NCI-H526 treated with DMSO at 0.1 percent for 48 hours (cell line): Measurements from ENCODE around the gene CARD9.

ENCODE experiments used
- DNase-seq: peaks from one replicate; lab custom pipeline; 2025; lab: John Stamatoyannopoulos, UW

The CARD9 gene

DNA sequence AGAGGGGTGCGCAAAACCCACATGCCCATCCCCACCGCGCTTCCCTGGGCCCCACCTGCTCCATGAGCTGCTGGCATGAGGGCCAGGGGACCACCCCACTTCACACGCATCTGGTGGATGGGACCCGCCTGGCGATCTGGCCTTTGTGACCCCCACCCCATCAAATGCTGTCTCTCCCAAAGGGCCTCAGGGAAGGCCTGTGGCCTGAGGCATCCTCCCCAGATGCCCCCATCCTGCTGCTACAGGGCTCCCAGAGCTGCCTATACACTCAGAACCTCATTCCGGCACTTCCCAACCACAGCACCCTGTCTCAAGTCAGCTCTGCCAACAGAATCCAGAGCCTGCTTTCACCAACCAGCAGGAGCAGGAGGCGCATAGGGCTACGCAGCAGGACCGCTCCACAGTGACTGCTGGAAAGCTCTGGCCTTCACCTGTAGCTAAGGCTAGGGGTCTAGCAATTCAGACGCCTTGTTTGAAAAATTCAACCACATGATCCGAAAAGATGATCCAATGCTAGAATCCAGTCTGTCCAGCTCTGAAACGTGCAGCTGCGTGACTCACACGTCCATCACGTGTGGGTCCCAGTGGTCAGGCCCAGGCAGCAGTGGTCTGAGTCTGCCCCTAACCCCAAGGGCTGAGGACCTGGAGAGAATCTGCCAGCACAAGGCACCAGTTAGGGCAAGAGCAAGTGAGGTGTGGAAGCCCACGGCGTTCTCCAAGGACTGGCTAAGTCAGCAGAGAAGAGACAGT is 27.9 kb upstream of the CARD9 start:
- no peak for DNase-seq

DNA sequence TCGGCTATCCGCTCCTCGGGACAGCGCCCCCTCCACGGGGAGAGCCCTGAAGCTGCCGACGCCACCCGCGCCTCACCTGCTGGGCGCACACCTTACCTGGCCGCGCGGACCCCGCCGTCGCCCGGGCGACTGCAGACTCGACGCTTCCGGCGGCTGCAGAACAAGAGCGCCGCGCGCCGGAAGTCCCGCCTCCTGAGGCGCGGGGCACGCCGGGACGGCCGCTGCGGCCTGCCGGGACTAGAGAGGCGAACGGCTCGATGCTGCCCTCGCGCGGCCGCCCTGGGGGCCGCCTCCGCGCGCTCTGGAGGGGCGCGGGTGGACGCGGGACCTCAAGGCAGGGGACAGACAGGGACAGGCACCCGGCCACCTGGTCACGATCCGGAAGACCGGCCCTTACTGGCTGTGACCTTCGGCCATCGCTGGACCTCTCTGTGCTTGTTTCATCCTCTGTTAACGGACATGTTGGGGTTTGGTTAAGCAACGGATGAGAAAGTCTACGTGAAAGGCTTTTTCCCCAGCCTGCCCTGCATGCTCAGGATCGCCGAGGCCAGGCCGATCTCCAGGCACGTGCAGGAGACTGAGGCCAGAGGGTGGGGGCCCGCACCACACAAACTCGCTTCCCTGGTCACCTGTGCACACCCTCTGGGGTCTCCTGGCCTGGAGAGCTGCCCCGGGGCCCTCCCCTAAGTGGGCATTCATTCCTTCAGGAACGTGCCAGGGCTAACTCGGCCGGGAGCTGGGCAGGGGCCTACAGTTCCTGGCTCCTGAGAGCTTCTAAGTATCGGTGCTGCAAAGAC is 26.8 kb upstream of the CARD9 start, which contains the start of gene SNAPC4:
Gene SNAPC4, minus strand, starts transcription at position 133 of the 797 bp plus-strand sequence. CDS start 1,742 bp downstream, outside the sequence.
- peak; percentile 30 for DNase-seq

DNA sequence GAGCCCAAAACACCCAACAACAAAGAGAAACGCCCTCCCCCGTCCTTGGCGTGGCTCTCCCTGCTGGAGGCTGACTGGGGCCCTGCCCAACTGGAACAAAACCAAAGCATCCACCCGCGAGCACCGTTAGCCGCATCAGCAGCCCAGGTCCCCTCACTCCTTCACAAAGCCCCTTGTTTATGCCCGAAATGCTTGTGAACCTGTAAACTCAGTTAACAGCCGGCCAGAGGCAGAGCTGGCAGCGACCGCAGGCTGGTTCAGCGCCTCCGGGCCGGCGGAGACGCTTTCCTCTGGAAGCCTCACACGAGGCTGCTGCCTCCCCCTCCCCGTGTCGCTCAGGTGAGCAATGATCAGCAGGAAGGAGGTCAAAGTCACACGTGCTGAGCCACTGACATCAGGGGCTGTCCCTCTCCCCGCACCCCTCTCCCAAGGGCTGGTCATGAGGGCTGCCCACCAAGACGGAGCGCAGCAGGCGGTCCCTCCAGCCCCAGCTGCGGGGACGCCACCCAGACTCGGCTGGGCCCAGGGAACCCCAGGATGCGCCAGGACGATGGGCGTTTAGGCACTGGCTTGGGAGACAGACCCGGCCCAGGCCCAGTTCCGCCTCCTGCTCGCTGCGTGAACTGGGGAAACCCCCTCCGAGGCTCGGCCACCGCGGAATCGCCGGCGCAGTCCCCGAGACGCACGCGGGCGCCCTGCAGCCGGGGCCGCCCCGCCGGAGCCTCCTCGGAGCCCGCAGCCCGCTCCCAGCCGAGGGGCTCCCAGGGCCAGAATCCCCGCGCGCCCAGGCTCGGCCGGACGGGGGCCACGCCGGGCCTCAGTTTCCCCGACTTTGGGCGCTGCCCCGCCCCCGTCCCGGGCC is 25.9 kb upstream of the CARD9 start:
- DNase-seq, result no peak

DNA sequence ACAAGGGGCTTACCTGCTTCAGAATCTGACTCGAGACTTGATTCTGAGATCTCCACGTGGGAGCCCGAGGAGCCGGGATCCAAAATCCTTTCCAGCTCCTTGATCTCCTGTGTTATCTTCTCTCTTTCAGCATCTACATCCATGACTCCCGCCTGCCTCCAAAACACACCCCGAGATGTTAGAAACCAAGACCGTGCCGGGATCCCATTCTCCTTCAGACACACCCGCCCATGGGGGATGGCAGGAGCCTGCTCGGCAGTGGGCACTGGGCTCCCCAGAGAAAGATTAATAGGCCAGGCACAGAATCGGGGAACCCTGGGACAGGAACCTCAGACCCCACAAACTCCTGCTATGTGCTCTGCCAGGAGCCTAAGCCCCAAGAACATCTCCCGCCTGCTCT is 24.8 kb upstream of the CARD9 start:
- no peak for DNase-seq

DNA sequence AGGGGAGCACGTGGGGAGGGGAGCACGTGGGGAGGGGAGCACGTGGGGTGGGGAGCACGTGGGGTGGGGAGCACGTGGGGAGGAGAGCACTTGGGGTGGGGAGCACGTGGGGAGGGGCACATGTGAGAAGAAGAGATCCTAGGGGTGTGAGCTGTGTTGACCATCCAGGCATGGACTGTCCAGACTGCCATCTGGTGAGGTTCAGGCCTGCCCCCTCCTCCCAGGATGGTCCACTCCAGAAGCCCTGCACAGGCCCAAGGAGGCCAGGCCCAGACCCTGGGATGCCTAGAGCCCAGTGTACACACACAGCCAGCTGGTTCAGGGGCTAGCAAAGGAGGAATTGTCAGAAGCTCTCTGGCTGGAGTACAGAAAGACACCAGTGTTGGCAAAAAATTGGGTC is 24.2 kb upstream of the CARD9 start:
- no peak for DNase-seq

DNA sequence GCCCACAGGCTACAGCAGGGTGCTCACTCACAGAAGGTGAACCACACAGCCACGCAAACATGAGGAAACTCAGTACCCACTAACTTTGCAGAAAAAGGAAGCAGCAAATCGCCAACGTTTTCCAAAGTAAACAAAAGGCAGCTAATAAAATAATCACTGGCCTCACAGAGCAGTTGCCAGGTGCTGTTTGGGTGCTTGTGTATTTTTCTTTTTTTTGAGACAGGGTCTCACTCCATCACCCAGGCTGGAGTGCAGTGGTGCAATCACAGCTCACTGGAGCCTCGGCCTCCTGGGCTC is 22.7 kb upstream of the CARD9 start:
- no peak for DNase-seq

DNA sequence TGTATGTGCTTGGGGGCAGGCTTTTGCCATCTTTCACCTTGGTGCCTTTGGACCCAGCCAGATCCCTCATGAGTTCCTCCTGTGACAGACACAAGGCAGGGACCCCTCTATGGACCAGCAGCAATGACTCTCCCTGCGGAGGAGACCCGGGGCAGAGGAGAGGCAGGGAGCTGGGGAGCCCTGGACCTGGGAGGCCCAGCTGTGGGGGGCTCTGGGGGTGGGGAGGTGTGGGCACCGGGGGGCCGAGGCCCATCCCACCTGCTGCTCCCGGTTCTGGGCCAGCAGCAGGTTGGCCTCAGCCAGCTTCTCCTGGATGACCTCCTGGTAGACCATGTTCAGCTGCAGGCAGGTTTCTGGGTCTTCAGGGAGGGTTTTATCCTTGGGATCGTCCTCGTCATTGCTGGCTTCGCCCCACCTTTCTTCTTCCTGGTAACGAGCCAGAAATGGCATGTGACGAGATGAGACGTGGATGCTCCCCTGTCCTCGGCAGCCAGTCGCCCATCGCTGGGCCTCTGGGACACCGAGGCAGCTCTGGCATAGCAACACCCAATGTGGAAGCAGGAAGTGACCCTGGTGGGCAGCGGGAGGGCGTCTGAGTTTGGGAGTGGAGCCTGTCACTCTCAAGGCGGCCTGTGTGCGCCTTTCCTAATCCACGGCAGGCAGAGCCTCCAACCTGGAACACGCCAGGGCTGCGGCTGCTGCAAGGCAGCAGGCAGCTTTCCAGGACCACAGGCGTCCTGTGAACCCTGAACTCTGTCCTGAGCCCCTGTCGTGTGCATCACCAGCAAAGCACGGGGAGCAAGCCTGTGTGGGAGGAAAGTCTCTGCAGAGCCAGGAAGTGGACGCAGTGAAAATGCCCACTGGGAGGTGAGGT is 22.1 kb upstream of the CARD9 start:
- DNase-seq, result no peak

DNA sequence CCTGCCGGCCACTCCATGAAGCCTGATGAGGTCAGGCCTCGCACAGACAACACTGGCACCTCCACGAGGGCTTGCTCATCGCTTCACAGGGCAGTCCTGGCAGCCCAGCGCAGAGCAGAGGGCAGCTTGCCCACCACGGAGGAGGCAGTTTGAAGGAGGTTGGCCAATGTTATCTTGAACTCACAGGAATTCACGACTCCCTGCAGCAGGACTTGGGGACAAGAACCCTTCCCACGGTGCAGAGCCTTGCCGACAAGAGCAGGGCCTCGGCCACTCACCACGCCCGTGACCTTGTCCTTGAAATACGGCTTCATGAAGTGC is 21.5 kb upstream of the CARD9 start:
- no peak for DNase-seq

DNA sequence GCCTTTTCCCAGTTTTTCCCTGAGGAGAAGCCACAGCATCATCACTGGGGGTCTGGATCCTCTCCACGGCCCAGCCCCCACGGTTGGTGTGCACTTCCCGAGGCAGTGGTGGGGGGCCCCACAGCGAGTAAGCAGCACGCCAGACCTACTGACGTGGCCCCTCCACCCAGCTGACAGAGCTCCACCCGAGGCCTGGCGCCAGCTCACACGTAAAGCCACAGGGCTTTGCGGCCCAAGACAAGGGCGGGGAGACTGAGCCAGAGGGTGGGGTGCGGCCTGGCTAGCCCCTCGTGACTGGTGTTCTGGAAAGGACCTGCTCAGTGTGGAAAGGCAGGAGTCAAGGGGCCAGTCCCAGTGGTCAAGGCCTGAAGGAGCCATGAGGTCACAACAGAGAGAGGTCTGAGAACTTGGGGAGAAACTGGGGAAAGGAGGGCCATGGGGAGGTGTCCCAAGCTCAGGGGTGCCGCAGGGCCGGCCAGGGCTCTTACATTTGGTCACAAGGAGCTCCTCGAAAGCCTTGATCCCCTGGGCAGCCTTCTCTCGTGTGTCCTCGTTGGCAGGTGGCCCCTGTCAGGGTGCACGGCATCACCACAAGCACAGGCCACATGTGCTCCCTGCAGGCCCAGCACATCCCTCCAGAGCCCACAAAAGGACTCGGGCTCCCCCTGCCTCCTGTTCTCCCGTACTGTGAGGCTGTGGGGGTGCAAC is 21.0 kb upstream of the CARD9 start:
- DNase-seq, result no peak

DNA sequence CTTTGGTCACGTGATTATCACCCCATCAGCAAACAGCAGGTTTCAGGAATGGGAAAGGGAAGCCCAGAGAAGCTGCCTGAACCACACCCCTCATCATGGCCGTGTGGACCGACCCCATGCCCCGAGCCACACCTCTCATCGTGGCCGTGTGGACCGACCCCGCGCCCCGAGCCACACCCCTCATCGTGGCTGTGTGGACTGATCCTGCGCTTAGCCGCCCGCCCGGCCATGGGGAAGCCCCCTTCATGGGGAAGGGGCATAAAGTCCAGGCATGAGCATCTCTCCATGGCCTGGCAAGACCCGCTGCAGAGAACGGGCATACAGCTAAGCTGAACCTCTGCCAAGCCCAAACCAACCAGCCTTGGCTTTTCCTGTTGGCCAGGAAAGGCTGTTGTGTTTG is 20.1 kb upstream of the CARD9 start:
- no peak for DNase-seq

DNA sequence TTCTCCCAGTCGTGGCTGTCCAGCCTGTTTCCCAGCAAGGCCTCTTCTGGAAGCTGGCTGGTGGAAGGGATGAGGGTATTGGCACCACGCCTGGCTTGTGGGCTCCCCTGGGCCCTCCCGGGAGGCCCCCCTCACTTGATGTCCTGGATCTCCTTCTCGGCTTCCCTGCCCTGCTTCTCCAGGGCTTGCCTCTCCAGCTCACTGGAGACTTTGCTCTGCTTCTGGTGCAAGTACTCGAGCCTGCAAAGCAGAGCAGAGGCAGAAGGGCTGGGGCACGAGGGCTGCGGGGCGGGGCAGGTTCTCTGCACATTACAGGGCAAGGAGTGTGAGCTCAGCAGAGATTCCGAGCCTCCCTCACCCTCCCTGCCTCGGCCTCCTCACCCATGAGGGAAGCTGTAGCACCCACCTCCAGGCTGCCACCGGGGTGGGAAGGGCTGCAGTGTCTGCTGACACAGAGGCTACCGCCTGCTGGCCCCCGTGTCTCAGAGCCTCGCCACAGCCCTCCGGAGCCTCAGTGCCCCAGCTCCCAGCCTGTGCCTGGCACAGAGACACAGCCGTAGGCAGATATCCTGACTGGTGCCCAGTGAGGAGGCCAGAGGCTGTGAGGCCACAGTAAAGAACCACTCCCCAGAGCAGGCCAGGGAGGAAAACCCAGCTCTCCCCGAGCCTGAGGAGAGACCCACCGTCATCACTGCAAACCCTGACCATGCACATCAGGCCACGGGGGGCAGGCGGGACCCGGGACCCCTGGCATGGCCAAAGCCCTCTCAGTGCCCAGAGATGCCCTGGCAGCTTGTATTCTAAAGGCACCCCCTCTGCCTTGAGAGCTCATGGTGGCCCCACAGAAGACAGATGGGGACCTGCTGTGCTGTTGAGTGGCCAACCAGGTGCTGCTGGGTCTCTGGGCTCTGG is 19.3 kb upstream of the CARD9 start:
- DNase-seq, result no peak

DNA sequence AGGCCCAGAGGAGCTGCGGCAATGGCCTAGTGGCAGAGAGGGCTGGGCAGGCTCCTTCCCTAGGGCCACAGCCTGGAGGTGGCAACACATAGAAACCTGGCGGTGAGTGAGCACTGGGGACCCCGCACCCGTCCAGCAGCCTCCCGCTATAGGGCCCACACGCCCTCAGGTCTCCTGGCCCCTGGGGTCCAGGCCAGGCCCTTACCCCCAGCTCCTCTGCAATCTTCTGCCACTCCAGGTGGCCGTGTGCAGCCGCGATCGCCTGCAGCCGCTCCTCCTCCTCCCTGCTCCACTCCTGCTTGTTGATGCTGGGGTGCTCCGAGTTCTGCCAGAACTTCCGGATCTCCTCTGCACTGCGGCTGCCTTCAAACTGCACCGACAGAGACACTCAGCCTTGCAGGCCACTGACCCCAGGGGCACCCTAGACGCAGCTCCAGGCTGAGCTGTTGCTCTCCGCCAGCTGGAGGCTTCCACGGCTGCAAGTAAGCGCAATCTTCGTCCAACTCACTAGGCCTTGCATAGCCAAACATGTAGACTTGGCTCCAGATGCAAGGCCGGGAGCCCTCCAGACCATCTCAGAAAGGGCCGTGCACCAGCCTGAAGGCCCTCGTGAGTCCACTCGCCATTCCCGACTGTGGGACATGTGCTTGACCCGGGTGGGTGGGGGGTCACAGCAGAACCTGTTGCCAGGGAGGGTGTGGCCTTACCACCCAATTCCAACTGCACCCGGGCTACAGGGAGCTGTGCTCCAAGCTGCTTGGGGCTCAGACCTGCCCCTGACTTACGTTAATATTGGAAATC is 18.5 kb upstream of the CARD9 start:
- DNase-seq, result no peak

DNA sequence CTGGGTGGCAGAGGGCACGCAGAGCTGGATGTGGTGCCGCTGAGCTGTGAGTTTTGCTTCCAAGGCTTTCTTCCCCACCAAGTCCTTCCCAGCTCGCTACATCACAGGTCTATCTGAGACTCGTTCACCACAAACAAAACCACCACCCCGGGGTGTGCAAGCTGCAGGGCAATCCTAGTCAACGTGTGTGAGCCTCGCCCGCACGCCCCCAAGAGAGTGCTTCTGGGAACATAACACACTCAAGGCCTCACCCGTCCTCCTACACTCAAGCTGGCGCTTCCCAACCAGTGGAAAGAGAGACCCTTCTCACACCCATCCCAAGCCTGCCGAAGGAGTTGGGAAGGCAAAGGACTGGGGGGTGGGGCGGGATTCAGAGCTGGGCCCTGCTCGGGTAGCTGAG is 15.9 kb upstream of the CARD9 start:
- no peak for DNase-seq

DNA sequence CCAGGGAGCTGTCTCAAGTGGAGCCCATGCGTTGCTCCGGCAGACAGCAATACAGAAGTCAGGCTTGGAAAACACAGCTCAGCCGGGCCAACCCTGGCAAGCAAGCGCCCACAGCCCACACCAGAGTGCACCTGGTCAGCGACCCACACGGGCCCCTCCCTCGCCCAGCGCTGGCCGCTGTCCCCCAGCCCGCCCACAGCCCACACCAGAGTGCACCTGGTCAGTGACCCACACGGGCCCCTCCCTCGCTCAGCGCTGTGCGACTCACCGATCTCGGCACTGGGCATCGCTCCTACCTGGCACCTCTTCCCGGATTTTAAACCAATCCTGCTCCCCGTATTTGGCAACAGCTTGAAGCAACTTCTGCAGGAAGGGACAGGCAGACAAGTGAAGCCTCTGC is 13.7 kb upstream of the CARD9 start:
- no peak for DNase-seq

DNA sequence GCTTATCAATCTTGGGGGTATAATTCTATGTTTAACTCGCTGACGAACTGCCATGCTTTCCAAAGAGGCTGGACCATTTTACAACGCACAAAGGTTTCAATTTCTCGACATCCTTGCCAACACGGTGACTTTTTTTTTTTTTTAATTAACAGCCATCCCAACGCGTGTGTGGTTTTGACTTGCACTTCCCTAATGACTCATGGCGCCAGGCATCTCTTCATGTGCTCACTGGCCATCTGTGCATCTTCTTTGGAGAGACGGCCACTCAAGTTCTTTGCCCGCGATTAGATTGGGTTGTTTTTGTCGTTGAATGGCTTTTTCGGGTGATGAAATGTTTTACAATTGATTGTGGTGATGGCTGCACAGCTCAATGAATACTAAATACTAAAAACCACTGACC is 12.5 kb upstream of the CARD9 start:
- no peak for DNase-seq

DNA sequence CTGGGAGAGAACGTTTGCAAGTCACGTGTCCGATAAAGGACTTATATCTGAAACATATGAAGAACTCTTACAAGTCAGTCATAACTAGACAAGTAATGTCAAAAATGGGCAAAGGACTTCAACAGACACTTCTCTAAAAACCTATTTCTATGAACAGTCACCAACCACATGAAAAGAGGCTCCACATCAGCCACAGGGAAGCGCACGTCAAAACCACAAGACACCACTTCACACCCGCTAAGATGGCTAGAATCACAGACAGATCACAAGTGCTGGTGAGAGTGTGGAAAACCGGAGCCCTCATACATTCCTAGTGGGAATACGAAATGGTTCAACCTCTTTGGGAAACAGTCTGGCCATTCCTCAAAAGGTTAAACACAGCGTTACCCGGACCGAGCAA is 11.5 kb upstream of the CARD9 start:
- DNase-seq, result no peak

DNA sequence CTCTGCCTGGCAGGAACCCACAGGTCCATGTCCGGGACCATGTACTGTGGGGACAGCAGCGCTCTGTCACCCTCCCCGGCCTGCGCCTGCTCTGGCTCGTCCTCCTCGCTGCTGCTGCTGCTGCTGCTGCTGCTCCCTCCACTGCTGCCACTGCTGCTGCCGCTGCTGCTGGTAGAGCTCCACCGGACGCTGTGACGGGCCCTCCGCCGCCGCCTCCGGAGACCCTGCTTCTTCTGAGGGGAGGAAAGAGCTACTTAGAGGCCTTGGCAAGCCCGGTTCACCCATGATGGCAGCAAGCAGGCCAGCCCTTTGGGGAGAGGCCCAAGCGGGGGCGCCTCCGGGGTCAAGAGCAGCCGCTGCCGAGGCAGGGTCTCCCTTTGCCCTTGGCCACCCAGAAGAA is 10.0 kb upstream of the CARD9 start:
- no peak for DNase-seq

DNA sequence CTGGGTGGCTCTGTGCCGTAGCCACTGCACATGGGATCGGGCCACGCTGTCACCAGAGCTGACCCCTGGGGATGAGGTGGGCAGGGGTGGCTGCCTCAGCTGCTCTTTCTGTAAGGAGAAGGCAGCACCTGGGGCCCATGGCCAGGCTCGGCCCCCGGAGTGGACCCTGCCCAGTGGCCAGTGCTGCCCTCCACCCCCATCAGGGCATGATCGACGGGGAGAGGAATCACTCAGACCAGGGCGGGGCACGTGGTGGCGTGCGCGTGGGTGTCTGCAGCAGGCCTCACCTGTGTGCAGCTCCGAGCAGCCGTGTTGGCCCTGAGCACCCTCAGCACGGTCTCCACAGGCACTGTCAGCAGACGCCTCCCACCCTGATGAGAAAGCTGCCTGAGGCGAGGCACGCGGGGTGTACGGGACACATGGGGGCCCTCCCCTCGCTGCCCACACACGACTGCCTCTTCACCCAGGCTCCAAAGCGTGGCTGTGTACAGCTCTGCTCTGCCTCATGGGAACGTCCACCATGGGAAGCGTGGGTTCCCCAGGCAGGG is 8.6 kb upstream of the CARD9 start:
- no peak for DNase-seq

DNA sequence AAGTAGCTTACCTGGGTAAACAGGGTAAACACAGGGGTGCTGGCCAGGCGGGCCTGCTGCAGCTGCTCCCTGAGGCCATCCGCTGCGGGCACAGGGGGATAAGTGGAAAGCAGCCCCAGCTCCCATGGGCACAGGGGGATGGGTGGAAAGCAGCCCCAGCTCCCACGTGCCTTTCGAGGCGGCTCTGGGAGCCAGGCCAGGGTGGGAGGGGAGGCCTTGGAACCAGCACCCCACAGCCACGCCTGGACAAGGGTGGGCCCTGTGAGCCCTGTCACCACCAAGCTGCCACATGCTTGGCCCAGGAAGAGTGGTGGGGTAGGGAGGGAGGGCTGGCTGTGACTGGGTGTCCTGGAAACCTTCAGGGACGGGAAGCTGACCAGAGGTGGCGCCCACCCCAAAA is 7.8 kb upstream of the CARD9 start:
- DNase-seq, result no peak
